HG03457 (cell line): ENCODE data around the gene SHISAL1.
"Not testable (repeated sequence)": the region's sequence is repeated elsewhere in the genome, so short reads cannot be mapped to it uniquely, and the experiment has no call there.

Source experiments
- ATAC-seq: cut with Tn5 transposase; IDR thresholded peaks from one replicate; pipeline ENCODE4 v1.9.1; 2021; ENCODE audit warnings: moderate number of reproducible peaks; ENCODE audit not compliant: unreplicated experiment

SHISAL1 gene

DNA sequence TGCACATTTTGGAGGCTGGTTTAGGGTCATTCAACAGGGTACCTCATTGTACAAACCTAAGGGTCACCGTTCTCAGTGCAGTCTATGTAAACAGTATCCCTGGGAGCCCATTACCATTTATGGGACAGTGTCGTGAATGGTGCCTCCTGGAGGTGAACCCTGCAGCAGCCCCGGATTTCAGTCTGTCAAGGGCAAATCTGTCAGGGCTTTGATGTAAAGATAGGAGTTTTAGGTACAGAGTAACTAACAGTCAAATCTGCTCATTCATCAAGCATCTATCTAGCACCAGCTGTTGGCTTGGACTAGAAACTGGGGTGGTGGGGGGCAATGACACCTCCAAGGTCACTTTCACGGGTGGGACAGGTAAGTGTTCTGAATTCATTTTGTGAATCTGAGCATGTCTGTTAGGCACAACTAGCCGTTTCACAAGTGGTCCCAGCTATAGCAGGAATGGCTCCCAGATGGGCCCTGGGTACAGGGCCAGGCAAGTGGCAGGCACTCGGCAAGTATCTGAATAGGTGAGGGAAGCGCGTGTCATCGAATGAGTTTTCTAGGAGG lies 68.4 kb downstream of the SHISAL1 start:
- no peak for ATAC-seq

DNA sequence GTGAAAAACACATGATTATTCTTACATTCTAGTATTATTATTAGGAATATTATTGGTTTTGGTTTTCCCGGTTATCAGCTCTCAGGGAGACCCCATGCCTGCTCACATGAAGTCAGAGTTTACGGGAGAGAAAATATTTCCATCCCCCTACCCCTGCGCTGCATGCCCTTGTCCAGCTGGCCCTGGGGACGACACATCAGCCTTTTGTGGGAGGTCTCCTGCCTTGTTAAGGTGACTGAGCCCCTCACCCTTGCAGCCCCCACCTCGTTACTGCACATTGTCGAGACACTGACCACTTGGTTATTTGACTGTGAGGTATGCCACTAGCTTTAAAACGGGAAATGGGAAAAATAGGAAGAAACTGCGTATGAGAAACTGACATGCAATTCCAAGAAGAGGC lies 69.0 kb downstream of the SHISAL1 start:
- no peak for ATAC-seq

DNA sequence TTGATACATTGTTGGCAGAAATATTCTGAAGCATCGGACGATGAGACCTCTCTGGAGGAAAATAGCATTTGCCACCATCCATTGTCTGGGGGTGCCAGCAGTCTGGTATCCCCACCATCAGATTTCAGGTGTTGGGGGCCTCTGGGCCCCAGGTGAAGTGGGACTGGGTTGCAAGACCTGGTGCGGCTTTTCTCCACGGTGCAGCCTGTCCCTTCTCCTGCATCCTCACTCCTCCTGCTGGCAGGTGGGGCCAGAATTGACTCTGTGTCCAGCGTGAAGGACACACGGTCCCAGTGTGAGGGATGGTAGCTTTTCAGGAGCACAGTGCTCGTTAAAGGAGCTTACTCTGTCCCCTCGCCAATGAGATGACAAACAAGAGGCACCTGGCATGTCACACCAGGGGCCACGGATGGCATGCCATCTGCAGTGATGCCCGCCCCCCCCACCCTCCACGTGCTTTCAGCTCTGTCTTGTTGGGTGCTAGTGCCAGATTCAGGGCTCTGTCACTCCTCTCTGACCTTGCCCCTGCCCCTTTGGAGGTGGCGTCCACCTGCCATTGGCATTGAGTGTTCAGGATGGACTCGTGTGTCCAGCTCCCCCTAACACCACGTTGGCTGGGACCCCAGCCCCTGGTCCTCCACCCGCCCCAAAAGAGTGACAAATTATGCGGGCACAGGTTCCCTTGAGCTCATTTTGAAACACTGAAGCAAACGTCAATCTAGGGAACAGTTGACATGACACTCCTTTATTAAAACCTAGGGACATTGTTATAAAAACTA lies 69.6 kb downstream of the SHISAL1 start:
- ATAC-seq, result no peak

DNA sequence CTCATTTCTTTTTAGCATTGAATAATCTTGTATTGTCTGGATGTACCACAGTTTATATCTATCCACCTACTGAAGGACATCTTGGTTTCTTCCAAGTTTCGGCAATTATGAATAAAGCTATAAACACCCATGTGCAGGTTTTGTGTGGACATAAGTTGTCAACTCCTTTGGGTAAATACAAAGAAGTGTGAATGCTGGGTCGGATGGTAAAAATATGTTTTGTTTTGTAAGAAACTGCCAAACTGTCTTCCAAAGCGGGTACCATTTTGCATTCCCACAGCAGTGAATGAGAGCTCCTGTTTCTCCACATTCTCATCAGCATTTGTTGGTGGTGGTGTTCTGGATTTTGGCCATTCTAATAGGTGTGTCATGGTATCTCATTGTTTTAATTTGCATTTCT lies 71.6 kb downstream of the SHISAL1 start:
- ATAC-seq, result not testable (repeated sequence)

DNA sequence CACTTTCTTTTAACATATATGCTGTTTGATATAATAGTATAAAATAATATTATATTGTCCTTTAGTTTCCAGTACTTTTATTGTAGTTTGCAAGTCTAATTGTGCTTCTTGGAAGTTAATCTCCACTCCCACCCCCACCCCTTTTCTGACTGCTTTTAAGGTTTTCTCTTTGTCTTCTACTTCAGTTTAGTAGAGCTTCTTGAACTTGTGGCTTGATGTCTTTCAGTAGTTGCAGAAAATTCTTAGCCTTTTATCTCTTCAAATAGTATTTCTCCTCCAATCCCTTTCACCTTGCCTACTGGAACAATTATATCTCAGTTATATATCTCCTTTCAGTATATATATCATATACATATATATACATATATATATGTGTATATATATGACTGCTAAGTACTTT lies 75.5 kb downstream of the SHISAL1 start:
- no peak for ATAC-seq

DNA sequence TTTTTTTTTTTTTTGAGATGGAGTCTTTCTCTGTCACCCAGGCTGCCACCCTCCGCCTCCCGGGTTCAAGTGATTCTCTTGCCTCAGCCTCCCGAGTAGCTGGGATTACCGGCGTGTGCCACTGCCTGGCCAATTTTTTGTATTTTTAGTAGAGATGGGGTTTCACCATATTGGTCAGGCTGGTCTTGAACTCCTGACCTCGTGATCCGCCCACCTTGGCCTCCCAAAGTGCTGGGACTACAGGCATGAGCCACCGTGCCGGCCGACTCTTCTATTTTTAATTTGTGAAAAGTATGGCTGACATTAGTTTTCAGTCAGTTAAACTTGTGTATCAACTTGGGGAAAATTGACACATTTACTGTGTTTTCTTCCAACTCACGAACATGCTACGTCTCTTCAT lies 78.4 kb downstream of the SHISAL1 start:
- not testable (repeated sequence) for ATAC-seq

DNA sequence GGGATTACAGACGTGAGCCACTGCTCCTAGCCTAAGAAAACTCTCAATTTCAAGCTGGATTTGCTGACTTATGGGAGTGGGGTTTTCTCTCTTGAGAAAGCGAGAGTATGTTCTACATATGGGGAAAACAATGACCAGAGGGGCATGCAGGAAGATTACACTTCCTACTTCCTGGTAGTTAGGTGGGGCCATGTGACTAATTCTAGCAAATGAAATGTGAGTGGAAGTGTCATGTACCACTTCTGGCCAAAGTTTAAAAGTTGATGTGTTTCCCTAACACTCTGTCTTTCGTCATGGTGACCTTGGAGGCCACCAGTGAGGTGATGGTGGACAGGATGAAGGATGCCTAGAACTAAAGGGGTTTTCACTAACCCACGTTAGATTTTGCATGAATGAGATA lies 81.5 kb downstream of the SHISAL1 start:
- ATAC-seq, result no peak

DNA sequence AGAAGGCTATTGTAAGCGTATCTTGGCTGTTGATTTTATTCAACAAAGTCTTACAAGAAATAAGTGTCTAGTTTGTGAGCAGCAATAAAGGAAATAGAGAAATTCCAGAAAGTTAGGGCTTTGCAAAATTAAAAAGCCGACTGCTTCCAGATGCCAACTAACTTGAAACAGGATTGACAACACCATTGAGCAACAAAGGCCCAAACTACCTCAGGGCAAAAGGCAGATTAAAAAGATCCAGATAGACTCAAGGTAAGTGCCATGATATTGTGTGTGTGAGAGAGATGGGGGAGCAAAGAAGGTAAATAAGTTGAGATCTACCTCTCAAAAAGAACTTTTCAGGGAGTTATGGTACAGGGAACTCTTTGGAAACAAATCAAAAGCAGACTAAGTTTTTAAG lies 82.9 kb downstream of the SHISAL1 start:
- no peak for ATAC-seq

DNA sequence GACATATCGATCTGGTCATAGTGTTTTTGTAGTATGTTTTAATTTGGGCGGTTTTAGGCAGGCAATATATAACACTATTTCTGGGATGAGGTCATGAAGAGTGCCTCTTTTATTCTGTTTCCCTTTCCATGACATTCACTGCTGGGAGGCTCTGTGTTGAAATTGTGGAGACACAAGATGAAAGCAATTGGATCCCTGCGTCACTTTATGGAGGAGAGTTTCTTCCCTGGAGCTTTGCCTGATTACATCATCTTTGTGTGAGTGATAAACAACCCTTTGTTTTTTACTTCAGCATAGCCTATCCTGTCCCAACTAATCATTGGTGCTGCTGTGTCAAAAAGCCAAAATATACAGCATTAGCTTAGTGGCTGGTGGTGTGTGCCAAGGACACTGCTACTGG lies 83.4 kb downstream of the SHISAL1 start:
- no peak for ATAC-seq

DNA sequence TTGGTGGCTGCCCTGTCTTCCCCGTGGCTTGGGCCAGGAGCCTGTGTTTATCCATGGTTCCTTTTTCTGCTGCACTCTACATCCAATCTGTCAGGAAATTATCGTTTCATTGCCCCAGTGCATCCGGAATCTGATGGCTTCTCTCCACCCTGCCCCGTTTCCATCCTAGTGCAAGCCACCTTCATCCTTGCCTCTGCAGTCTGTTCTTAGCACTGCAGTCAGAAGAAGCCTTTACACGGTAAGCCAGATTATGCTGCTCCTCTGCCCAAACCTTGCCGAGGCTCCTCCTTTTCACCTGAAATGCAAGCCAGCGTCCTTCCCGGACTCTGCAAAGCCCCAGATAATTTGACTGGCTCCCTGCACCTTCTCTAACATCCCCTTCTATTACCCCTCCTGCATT lies 86.9 kb downstream of the SHISAL1 start:
- ATAC-seq, result no peak

DNA sequence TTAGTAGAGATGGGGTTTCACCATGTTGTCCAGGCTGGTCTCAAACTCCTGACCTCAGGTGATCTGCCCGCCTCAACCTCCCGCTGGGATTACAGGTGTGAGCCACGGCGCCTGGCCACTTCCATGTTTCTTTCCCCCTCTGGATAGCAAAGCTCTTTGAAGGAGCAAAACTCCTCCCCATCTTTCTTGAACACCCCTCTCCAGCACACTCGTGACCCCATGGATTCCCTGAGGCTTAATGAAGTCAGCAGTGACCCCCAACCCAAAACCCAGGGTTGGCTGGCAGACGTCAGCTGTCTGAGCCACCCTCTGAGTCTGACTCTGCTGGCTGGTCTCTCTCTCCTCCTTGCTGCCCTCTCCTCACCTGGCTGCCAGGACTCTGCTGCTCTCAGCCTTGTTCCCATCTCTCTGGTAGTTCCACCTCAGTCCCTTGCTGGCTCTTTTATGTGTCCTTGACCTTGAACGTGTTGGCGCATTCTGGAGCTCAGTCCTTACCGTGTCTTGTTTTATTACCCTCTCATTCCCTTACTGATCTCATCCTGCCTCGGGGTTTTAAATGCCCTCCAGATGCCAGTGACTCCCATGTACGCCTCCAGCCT lies 87.6 kb downstream of the SHISAL1 start:
- no peak for ATAC-seq

DNA sequence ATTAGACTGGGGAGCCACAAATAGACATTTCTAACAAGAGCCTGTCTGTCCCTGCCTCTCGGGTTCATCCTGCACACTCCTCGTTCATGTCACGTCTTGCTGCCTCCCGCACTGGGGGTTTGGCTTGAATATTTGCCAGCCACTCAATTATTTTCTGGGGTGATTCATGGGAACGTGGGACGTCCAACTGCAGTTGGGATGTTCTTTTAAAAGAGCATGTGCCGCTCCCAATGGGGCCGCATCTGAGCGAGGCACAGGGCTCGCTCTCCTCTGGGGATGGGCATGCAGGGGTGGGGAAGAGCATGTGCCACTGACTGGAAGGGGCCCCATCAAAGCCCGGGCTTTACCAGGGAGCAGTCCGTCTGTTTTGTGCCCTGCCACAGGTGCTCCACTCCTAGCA lies 88.6 kb downstream of the SHISAL1 start:
- no peak for ATAC-seq

DNA sequence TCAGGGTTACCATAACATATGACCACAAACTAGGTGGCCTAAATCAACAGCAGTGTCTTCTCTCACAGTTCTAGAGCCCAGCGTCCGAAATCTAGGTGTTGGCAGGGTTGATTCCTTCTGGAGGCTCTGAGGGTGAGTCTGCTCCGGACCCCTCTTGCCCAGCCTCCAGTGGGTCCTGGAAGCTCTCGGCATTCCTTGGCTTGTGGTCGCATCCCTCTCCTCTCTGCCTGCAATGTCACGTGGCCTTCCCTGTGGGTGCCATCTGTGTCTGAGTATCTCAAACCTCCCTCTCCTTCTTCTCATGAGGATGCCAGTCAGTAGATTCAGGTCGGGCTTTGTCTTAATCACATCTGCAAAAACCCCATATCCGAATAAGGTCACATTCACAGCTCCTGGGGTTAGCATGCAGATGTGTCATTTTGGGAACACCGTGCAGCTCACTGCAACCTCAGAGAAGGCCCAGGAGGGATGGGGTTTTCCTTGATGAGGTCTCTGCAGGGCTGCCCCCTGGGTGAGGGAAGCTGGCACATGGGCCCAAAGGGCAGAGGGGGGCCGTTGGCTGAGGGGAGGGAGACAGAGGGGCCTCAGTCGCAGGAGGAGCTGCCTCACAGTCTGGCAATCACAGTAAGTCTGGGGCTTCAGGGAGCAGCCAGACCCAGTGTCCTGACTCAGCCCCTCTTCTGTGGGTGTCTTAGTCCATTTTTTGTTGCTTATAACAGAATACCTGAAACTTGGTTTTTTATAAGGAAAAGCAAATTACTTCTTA lies 90.9 kb downstream of the SHISAL1 start:
- no peak for ATAC-seq

DNA sequence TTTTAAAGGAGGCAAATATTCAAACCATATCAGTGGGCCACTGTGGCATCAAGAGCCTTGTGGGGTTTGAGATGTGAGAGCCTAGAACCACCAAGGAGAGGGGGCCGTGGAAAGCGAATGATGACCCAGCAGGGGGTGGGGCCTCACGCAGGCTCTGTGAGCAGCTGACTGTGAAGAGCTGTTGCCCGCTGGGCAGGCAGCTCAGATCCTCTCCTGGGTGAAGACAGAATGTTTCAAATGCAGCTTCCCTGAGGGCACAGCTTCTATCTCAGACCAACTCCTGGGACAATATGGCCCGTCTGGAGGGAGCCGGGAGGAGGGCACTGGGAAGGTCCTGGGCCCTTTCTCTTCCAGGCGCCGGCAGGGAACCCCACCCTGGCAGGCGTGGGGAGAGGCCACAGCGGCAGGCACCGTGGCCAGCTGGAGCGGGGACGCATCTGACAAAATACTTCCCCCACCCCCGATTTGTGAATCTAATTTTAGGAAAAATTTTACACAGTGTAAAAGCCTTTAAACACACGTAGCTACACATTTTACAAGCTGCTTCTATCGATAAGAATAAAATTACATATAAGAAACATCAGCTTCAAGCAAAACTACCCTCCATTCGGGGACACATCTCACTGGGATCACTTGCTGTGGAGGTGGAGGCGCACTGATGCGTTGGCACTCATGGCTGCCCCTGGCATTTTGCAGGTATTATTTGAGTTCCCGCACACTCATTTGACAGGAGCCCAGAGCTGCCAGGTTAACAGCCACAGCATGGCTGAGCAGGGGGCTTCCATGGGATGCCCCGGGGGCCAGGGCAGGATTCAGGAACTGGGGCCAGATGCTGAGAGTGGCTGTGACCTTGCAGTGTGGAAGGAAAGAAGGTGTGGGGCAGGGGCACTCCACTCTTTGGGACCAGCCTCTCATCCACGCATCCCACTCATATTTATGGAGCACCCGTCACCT lies 91.7 kb downstream of the SHISAL1 start:
- ATAC-seq, result no peak

DNA sequence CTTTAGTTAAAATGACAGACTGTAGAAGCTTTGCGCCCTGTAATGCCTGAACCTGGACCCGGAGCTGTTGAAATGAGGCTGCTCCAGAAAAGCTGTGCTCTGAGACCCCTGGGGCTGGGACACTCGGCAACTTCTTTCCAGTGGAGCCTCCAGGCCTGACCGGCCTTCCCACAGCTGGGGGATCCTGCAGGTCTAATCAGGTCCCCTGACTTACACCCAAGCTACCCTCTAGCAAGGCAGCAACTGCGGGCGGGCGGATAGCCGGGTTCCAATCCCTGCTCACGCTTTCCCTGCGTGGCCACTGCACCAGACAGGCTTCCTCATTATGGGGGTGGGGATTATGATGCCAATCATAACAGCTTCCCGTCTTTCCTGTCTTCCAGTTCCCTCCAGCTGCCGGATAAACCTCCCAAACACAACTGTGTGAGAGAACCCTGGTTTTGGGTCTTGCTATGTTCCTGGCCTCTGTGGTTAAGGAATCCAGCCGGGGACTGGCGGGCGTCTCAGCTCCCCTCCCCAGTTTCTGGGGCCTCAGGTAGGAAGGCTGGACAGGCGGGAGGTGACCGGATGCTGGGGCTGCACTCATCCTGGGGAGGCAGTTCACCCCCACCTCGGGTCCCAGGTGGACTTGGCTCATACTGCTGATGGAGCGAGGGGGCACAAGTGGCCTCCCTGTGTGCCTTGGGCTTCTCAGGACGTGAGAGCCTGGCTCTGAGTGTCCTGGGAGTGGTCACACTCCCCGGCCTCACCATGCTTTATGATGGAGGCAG lies 93.5 kb downstream of the SHISAL1 start:
- no peak for ATAC-seq

DNA sequence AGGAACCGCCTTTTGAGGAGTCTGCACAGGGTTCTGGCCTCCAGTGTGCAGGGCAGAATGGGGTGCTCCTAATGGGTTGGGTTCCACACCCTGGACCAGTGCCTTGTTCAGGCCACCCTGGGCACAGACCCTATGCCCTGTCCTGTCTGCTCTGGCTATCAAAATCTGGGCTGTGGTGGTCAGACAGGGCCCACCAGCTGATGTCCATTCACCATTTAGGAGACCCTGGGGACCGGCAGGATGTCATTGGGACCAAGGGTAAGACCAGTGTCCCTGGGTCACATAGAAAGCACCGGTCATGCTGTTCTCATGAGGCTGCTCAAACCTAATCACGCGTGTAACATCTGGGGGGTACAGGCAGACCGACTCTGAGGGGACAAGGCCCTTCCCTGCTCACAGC lies 94.7 kb downstream of the SHISAL1 start:
- no peak for ATAC-seq

DNA sequence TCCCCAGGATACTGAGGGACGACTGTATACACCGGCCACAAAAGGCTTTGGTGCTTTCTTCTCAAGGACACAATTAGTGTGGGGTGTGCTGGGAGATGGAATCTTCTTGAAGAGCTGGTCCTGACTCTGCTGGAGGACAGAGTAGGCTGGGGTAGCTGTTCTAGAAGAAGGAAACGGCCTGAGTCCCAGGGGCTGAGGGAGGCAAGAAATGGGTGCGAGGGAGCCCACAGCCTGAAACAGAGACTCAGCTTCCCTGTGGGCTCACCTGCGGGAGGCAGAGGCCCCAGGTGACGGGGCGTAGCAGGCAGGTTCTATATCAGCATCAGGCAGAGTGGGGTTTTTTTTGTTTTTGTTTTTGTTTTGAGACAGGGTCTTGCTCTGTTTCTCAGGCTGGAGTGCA lies 95.4 kb downstream of the SHISAL1 start:
- no peak for ATAC-seq

DNA sequence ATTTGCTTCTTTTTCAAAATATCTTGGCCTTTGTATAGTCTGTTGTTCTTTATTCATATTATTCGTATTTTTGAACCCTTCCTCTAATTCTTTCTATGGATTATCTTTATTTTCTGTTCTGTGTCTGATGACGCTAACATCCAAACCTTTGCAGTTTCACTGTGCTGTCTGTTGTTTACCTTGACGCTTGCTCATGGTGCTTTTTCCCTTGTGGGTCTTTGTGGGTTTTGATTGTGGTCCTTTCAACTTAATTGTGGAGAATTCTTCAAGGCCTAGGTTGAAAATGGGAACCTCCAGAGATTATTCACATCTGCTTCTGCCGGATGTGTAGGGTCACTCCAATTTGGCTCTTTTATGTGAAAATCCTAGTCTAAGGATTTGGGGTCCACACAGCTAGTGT lies 97.5 kb downstream of the SHISAL1 start:
- ATAC-seq, result no peak

DNA sequence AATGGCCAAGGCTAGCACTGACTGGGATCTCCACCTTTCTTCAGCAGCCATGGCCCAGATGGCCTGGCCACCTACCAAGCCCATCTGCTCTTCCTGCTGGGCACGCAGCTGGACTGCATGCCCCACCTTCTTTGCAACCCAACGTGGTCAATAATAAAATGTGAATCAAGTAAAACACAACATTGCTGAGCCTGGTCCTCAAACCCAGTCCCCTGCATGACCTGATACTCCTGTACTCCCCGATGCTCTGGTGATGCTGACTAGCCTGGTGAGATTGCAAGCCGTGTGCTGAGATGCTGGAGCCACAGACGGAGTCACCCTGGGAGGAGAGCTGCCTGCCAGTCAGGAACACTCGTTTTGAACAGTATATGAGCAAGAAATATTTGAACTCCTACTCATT lies 98.0 kb downstream of the SHISAL1 start:
- ATAC-seq, result no peak

DNA sequence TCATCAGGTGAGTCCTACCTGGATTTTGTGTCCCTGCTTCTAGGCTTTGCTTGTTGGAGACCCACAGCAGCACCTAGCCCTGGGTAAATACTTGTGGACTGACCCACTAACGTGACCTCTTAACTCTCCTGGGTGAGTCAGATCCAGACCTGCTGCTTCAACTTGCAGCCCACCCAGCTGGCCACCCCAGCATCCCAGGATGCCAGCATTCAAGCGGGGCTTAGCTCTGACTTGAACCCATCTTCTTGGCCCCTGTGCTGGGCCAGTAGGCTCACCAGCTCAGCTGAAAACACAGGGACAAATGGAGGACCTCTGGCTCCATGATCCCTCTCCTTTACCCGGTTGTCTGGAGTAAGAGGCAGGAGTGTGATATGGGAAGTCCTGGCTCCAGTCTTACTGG lies 98.6 kb downstream of the SHISAL1 start:
- ATAC-seq, result no peak
